Thoracic aorta (tissue), 2 donors: ENCODE measurements around the gene MIER2. TPM values are rescaled to one million over a fixed set of nuclear protein-coding genes. Genes with fewer than 3 reads are reported as not detected.

ENCODE experiments used
- ATAC-seq: fragments of 150-250 bp; one replicate; pipeline ENCODE4 v1.8.0; 2017; ENCODE audit warnings: low read depth; ENCODE audit not compliant: insufficient number of reproducible peaks, low FRiP score
- DNase-seq: peaks from one replicate; pipeline ENCODE4 v3.0.0-alpha.2; 2020; ENCODE audit warnings: low spot score
- H3K27ac ChIP-seq, 2 donors: fragments of 200-600 bp; sonication (generic); 1 replicate in 1 of 2; 2 replicates in 1 of 2; pipeline ENCODE4 v1.5.1; 2016; ENCODE audit warnings: mild to moderate bottlenecking in 2 of 2, moderate library complexity in 2 of 2
- H3K27me3 ChIP-seq: fragments of 200-600 bp; sonication (generic); replicated peaks from 2 replicates; pipeline ENCODE4 v1.6.0; 2016; ENCODE audit warnings: mild to moderate bottlenecking; ENCODE audit not compliant: insufficient read depth
- H3K36me3 ChIP-seq: fragments of 200-600 bp; sonication (generic); one replicate; pipeline ENCODE4 v1.5.1; 2016
- H3K4me1 ChIP-seq, 2 donors: fragments of 200-600 bp; sonication (generic); 1 replicate in 1 of 2; 2 replicates in 1 of 2; pipeline versions ENCODE4 v1.5.1 to v1.6.0; 2016; ENCODE audit warnings: low read depth in 2 of 2, mild to moderate bottlenecking in 1 of 2; ENCODE audit not compliant: control insufficient read depth in 1 of 2
- H3K4me3 ChIP-seq: fragments of 200-600 bp; sonication (generic); 2 replicates; pipeline ENCODE4 v1.5.1; 2016; ENCODE audit warnings: mild to moderate bottlenecking
- H3K9me3 ChIP-seq: fragments of 200-600 bp; sonication (generic); 2 replicates; pipeline ENCODE4 v1.5.1; 2016
- total RNA-seq, 2 donors: library from RNA; depleted of rRNA; stranded (reverse); fragments of >200 nt; gene quantifications; one replicate each; pipeline versions ENCODE4 v1.1.0 to v1.2.3, GENCODE V29; 2016
- TF ChIP-seq, protein P1 (sequence below): fragments of 200-600 bp; sonication (generic); IDR thresholded peaks from one replicate; pipeline ENCODE4 v1.5.1; 2019; ENCODE audit warnings: antibody characterized with exemption

MIER2 gene
- total RNA-seq, 2 donors from 2014 or later, result 8.8 to 43.6 TPM

DNA sequence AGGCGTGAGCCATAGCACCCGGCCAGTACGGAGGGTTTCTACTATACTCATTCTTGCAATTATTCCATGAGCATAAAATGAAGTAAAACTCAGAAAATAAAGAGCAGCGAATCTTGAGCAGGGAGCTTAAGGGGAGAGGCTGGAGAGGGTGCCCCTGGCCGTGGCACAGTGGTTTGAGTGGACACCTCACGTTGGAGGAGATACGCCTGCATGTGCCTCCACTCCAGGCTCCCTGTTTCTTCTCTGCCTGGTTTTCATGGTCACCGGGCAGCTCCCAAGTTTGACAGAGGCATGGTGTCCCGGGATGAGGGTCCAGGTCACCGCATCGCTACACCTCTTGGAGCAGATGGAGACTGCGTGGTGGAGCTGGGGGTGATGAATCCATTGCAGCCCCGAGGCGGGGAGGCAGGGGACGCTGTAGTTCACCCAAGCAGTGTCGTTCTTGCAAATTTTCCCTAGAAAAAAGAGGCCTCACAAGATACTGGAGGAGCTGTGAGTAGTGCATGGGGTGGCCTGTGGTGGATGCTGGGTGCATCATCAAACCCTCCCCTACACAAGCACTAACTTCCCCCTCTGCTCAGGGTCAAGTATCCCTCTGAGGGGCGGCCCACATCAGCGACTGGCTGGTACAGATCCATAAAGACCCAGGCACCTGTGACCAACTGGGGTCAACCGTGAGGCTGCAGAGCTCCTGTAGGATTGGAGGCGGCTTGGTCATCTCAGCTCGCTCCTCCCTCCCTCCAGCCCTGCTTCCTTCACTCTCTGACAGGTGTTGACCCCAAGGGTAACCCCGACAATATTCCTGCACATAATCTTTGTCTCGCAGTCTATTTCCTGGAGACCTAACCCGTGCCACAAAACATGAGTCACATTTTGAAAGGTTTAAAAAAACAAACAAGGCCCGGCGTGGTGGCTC, 3.6 kb upstream of the MIER2 start:
- Histone ChIP-seq H3K36me3 (no peaks in the 10 kb centered on the region), H3K27me3 (no peaks in the 10 kb centered on the region), H3K9me3 (peaks cover 3% of the 10 kb centered on the region), H3K4me3 (no peak overlapping the region), H3K27ac (no peak overlapping the region), H3K4me1 (peaks cover 9 to 10% of the 10 kb centered on the region in 2 donors)
- ATAC-seq (peak; percentile 26), DNase-seq (no peak)
- TF ChIP-seq, protein P1, sequence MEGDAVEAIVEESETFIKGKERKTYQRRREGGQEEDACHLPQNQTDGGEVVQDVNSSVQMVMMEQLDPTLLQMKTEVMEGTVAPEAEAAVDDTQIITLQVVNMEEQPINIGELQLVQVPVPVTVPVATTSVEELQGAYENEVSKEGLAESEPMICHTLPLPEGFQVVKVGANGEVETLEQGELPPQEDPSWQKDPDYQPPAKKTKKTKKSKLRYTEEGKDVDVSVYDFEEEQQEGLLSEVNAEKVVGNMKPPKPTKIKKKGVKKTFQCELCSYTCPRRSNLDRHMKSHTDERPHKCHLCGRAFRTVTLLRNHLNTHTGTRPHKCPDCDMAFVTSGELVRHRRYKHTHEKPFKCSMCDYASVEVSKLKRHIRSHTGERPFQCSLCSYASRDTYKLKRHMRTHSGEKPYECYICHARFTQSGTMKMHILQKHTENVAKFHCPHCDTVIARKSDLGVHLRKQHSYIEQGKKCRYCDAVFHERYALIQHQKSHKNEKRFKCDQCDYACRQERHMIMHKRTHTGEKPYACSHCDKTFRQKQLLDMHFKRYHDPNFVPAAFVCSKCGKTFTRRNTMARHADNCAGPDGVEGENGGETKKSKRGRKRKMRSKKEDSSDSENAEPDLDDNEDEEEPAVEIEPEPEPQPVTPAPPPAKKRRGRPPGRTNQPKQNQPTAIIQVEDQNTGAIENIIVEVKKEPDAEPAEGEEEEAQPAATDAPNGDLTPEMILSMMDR, result no peak

DNA sequence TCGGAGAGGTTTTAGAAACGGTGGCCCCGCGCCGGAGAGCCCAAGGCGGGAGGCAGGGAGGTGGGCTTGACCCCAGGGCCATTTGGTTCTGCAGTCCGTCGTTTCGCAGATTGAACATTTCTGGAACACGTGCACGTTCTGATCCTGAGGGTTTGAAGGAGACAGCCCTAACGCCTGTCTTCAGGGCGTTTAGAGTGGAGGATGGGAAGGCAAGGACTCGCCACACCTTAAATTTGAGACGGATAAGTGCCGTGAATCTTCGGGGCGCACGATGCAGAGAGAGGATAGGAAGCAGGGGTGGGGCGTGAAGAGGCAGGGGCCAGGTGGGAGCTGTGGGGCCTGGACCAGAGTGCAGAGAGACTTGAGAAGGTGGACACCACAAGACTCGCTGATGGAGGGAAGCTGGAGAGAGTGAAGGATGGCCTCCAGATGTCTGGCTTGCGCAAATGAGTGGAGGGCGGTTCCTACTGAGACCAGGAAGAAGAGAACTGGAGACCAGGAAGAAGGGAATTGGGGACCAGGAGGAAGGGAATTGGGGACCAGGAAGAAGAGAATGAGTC, 804 bp upstream of the MIER2 start:
- no peaks in the 10 kb centered on the region for H3K9me3 ChIP-seq
- TF ChIP-seq, protein P1, result no peak
- no peaks in the 10 kb centered on the region for H3K27me3 ChIP-seq
- ATAC-seq (no peak), DNase-seq (no peak)
- peak overlapping the region; percentile 87 for H3K4me3 ChIP-seq
- peaks cover 24 to 36% of the 10 kb centered on the region in 2 donors for H3K4me1 ChIP-seq
- no peaks in the 10 kb centered on the region for H3K36me3 ChIP-seq
- H3K27ac ChIP-seq, result no peak overlapping the region

DNA sequence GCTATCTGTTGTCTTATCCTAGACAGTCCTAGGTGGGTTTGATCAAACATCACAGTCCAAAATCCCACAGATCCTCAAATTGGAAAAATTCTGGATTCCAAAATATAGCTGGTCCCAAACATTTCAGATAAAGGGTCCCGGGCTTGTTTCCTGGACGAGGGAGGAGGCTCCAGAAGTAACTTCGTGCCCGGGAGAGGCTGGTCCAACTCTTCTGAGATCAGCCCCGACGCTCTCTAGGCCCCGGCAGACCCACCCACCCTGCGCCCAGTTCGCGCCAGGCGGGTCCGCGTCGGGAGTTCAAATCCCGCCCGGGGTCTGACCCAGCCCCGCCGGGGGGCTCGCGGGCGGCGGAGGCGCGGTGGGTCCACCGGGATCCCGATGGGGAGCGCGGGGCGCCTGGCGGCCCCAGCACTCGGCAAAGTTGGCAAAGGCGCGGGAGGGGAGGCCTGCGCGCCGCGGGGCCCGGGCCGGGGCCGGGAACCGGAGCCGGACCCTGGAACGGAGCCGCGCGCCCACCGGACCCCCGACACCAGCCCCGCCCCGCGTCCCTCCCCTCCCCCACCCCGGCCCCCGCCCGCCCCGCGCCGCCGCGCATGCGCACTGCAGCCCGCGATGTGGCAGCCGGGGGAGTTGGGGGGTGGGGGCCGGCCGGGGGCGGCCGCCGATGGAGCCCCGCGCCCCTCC, 513 bp downstream of the MIER2 start:
- no peak for DNase-seq
- peak overlapping the region; percentile 38 to 66 for H3K27ac ChIP-seq
- TF ChIP-seq, protein P1, result no peak
- H3K36me3 ChIP-seq, result no peaks in the 10 kb centered on the region
- H3K4me1 ChIP-seq, result peaks cover 24 to 36% of the 10 kb centered on the region in 2 donors
- no peaks in the 10 kb centered on the region for H3K27me3 ChIP-seq
- no peak for ATAC-seq
- H3K4me3 ChIP-seq, result peak overlapping the region; percentile 87
- H3K9me3 ChIP-seq, result no peaks in the 10 kb centered on the region

DNA sequence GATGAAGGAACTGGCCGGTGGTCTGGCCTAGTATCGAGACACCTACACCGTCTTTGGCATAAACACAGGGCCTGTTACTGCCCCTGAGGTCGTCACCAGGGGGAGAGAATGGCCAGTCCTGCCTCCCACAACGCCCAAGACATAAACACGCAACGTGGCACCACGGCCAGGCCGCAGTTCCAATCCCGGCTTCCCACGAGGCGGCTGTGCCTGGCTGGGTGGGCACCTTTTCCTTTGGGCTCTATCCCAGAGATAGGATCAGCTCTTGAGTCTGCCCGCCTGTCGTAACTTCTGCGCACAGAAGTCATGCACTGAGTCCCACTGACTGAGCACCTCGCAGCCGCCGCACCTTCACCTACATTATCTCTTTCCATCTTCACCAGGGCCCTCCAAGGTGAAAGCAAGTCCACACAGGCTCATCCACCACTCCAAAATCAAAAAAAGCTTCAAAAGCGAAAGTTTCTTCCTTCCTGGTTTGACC, 1.1 kb downstream of the MIER2 start:
- TF ChIP-seq, protein P1, result no peak
- Histone ChIP-seq H3K27ac (peak overlapping the region; percentile 38 to 66), H3K4me1 (peaks cover 24 to 36% of the 10 kb centered on the region in 2 donors), H3K9me3 (no peaks in the 10 kb centered on the region), H3K4me3 (peak overlapping the region; percentile 87), H3K36me3 (no peaks in the 10 kb centered on the region), H3K27me3 (no peaks in the 10 kb centered on the region)
- ATAC-seq, result no peak
- DNase-seq, result no peak
